ENCODE data around the gene MYO5A. TPM values are rescaled to one million over a fixed set of nuclear protein-coding genes. Genes with fewer than 3 reads are reported as not detected.
A peak's percentile ranks its signal among the peaks of the same experiment; 100 is the strongest.

Gene MYO5A
- total and polyA plus RNA-seq, 3 donors from 2014 or later, result 11.7 to 35.5 (median 24.3) TPM

- peak; percentile 85 for DNase-seq
- Histone ChIP-seq H3K36me3 (ENCODE audit: low read depth, missing control alignments) (no peaks in the 10 kb centered on the region), H3K27me3 (no peaks in the 10 kb centered on the region), H3K4me1 (peaks cover 4% of the 10 kb centered on the region), H3K27ac (peak within 1 kb of the TSS; percentile 68 to 86), H3K4me3 (peak within 1 kb of the TSS; percentile 62 to 67), H3K9me3 (no peaks in the 10 kb centered on the region)
- intact Hi-C loops (cut with DNase I; ENCODE audit: low total_unique reads), result no loop called here
- 0 to 2% methylated on average over 14 to 42 of the region's 65 CpGs for WGBS, 2 donors
- TF ChIP-seq POLR2A (IDR thresholded peaks at IDR 0.05), result no peak
- no peak for TF ChIP-seq CTCF (IDR thresholded peaks at IDR 0.05)
Measured at GRCh38 chr15:52295421-52296001, 233.2 kb downstream of the MYO5A start, which contains the start of gene MYO5C. Gene MYO5C, minus strand, starts transcription at chr15:52295804. Its CDS starts 168 bp downstream, at chr15:52295636.

DNA sequence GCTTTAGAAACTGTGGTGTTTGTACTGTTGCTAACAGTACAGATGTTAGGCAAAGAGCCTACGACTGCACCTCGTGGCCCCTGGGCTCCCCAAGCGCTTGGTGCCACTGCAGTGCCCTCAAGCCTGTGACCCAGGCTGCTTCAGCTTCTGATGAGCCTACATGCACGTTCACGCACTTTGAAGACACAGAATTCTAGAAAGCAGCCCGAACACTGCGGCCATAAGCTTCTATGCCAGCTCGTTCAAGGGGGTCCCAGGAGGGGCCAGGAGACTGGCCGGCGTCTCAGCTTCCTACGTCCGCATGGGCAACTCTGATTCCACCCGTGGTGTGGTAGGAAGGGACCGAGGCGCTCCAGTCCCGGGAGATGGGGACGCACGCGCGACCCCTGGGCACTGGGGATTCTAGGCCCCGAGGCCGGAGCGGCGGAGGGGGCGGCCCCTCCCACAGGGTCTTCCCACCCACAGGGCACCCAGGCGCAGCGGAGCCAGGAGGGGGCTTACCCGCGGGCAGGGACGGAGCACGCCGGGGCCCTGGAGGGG, 233.7 kb downstream of the MYO5A start:
- TF ChIP-seq CTCF (IDR thresholded peaks at IDR 0.05), result no peak
- no peak for TF ChIP-seq POLR2A (IDR thresholded peaks at IDR 0.05)
- DNase-seq, result peak; percentile 45
- 0 to 3% methylated on average over 2 to 26 of the region's 32 CpGs for WGBS, 2 donors
- peaks cover 4% of the 10 kb centered on the region for H3K4me1 ChIP-seq
- H3K27me3 ChIP-seq, result no peaks in the 10 kb centered on the region
- H3K27ac ChIP-seq, result peak overlapping the region; percentile 68 to 86
- no peaks in the 10 kb centered on the region for H3K36me3 ChIP-seq (ENCODE audit: low read depth, missing control alignments)
- intact Hi-C loops (cut with DNase I; ENCODE audit: low total_unique reads), result no loop called here
- no peaks in the 10 kb centered on the region for H3K9me3 ChIP-seq
- peak overlapping the region; percentile 62 to 67 for H3K4me3 ChIP-seq

DNA sequence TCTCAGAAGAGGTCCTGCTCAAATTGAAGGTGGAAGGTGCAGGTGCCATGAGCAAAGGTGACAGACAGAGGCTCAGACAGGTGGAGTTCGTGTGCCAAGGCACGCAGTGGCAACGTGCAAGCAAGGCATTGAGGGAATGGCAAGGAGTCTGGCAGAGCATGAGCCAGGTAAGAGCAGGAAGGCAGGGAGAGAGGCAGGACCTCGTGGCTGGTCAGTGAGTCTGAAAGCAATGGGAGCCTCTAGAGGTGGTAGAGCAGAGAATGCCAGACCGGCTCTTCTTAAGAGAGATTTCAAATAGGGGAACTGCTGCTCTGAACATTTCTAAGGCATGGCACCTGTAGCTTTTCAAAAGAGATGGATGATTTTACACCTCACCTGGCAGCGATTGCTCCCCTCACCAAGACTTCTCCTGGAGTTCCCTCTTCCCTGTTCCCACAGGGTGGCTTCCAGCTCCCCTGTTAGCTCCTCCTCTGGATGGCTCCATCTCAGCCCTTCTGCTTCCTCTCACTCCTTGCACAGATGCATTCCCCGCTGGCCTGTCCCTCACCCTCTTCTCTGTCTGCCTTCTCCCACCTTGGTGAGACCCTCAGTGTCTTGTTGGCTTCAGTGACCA, 235.8 kb downstream of the MYO5A start:
- no peak for DNase-seq
- no peaks in the 10 kb centered on the region for H3K27me3 ChIP-seq
- WGBS, 2 donors, result 75 to 93% methylated on average over 6 to 7 of the region's 7 CpGs
- intact Hi-C loops (cut with DNase I; ENCODE audit: low total_unique reads), result no loop called here
- no peak overlapping the region for H3K27ac ChIP-seq
- no peaks in the 10 kb centered on the region for H3K36me3 ChIP-seq (ENCODE audit: low read depth, missing control alignments)
- H3K9me3 ChIP-seq, result no peaks in the 10 kb centered on the region
- peaks cover 23% of the 10 kb centered on the region for H3K4me1 ChIP-seq
- TF ChIP-seq POLR2A (IDR thresholded peaks at IDR 0.05), result no peak
- no peak for TF ChIP-seq CTCF (IDR thresholded peaks at IDR 0.05)
- no peak overlapping the region for H3K4me3 ChIP-seq

DNA sequence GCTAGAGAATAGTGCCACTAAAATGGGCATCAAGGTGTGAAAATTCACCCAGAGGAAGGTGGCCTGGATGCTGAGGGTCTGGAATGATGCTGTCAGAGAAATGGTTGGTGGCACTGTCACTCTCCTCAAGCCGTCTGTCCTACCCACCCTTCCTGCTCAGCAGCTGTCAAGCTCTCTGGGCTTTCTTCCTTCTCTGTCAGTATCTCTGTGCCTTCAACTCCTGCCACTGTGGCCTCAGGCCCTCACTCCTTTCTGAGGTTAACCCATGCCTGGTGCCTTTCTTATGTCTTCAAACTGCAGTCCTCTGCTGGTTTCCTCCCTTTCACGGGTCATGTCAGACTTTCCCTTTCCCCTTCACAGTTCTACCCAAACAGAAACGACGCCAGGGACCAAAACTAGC, 237.5 kb downstream of the MYO5A start:
- H3K27me3 ChIP-seq, result no peaks in the 10 kb centered on the region
- no peak overlapping the region for H3K27ac ChIP-seq
- H3K36me3 ChIP-seq (ENCODE audit: low read depth, missing control alignments), result no peaks in the 10 kb centered on the region
- TF ChIP-seq CTCF (IDR thresholded peaks at IDR 0.05) (no peak), POLR2A (IDR thresholded peaks at IDR 0.05) (no peak)
- H3K4me3 ChIP-seq, result no peak overlapping the region
- intact Hi-C loops (cut with DNase I; ENCODE audit: low total_unique reads), result no loop called here
- H3K4me1 ChIP-seq, result peaks cover 25% of the 10 kb centered on the region
- DNase-seq, result no peak
- no peaks in the 10 kb centered on the region for H3K9me3 ChIP-seq
- 77 to 88% methylated on average over 4 of the region's 4 CpGs for WGBS, 2 donors
